ENCODE data around the gene ANKMY2.

DNA sequence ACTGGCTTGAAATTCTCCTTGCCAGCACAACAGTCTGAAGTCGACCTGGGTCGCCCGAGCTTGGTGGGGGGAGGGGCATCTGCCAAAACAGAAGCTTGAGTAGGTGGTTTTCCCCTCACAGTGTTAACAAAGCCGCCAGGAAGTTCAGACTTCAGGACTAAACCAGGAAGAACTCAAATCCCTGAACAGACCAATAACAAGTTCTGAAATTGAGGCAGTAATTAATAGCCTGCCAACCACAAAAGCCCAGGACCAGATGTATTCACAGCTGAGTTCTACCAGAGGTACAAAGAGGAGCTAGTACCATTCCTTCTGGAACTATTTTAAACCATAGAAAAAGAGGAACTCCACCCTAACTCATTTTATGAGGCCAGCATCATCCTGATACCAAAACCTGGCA is 73.6 kb downstream of the ANKMY2 start:
- TF ChIP-seq, protein P1, sequence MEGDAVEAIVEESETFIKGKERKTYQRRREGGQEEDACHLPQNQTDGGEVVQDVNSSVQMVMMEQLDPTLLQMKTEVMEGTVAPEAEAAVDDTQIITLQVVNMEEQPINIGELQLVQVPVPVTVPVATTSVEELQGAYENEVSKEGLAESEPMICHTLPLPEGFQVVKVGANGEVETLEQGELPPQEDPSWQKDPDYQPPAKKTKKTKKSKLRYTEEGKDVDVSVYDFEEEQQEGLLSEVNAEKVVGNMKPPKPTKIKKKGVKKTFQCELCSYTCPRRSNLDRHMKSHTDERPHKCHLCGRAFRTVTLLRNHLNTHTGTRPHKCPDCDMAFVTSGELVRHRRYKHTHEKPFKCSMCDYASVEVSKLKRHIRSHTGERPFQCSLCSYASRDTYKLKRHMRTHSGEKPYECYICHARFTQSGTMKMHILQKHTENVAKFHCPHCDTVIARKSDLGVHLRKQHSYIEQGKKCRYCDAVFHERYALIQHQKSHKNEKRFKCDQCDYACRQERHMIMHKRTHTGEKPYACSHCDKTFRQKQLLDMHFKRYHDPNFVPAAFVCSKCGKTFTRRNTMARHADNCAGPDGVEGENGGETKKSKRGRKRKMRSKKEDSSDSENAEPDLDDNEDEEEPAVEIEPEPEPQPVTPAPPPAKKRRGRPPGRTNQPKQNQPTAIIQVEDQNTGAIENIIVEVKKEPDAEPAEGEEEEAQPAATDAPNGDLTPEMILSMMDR (IDR thresholded peaks at IDR 0.05), result no peak
- no peak for TF ChIP-seq ZFX (IDR thresholded peaks at IDR 0.05; ENCODE audit: borderline replicate concordance)
